MG63 (cell line): ENCODE measurements around the gene EXOC8. TPM values are rescaled to one million over a fixed set of nuclear protein-coding genes. Genes with fewer than 3 reads are reported as not detected.
A peak's percentile ranks its signal among the peaks of the same experiment; 100 is the strongest.
"Not testable (repeated sequence)": the region's sequence is repeated elsewhere in the genome, so short reads cannot be mapped to it uniquely, and the experiment has no call there.

Source experiments
- DNase-seq: peaks from one replicate; pipeline ENCODE4 v3.0.0-alpha.2; 2020
- H3K27me3 ChIP-seq: fragments of 250-450 bp; sonication (Bioruptor Pico); 2 replicates; pipeline ENCODE4 v1.5.1; 2020; ENCODE audit warnings: mild to moderate bottlenecking, moderate library complexity
- H3K36me3 ChIP-seq: fragments of 250-450 bp; sonication (Bioruptor Pico); 2 replicates; pipeline ENCODE4 v1.5.1; 2020; ENCODE audit warnings: mild to moderate bottlenecking, moderate library complexity
- H3K4me3 ChIP-seq: fragments of 250-450 bp; sonication (Bioruptor Pico); 2 replicates; pipeline ENCODE4 v1.5.1; 2020; ENCODE audit warnings: mild to moderate bottlenecking, moderate library complexity
- H3K9me3 ChIP-seq: fragments of 250-450 bp; sonication (Bioruptor Pico); 2 replicates; pipeline ENCODE4 v1.5.1; 2020; ENCODE audit warnings: mild to moderate bottlenecking, moderate library complexity
- total RNA-seq: library from RNA; depleted of rRNA; stranded (reverse); fragments of >200 nt; shearing (Covaris generic); gene quantifications from 2 replicates; pipeline ENCODE4 v1.2.3, GENCODE V29; 2014; ENCODE audit warnings: low replicate concordance

The EXOC8 gene
- total RNA-seq, 1 experiment from 2014 or later, result 11.1 TPM

- no peaks in the 10 kb centered on the region for H3K27me3 ChIP-seq
- H3K4me3 ChIP-seq, result no peak overlapping the region
- peak; percentile 23 for DNase-seq
- H3K36me3 ChIP-seq, result peaks cover 23% of the 10 kb centered on the region
- H3K9me3 ChIP-seq, result no peaks in the 10 kb centered on the region
These were observed 20.2 kb upstream of the EXOC8 start for GRCh38 chr1:231357831-231358354.

GRCh38 chr1:231357187-231357772 is 19.6 kb upstream of the EXOC8 start:
- H3K9me3 ChIP-seq, result no peaks in the 10 kb centered on the region
- H3K4me3 ChIP-seq, result no peak overlapping the region
- DNase-seq, result no peak
- peaks cover 26% of the 10 kb centered on the region for H3K36me3 ChIP-seq
- no peaks in the 10 kb centered on the region for H3K27me3 ChIP-seq

GRCh38 chr1:231355171-231355570 is 17.5 kb upstream of the EXOC8 start:
- H3K4me3 ChIP-seq, result no peak overlapping the region
- H3K36me3 ChIP-seq, result peaks cover 25% of the 10 kb centered on the region
- DNase-seq, result no peak
- H3K27me3 ChIP-seq, result no peaks in the 10 kb centered on the region
- H3K9me3 ChIP-seq, result no peaks in the 10 kb centered on the region

GRCh38 chr1:231354330-231355020 is 16.8 kb upstream of the EXOC8 start:
- Histone ChIP-seq H3K36me3 (peaks cover 27% of the 10 kb centered on the region), H3K4me3 (no peak overlapping the region), H3K9me3 (no peaks in the 10 kb centered on the region), H3K27me3 (no peaks in the 10 kb centered on the region)
- DNase-seq, result no peak

GRCh38 chr1:231353086-231353485 is 15.4 kb upstream of the EXOC8 start:
- no peak for DNase-seq
- Histone ChIP-seq H3K36me3 (peaks cover 36% of the 10 kb centered on the region), H3K4me3 (no peak overlapping the region), H3K9me3 (no peaks in the 10 kb centered on the region), H3K27me3 (no peaks in the 10 kb centered on the region)

GRCh38 chr1:231351816-231352215 is 14.2 kb upstream of the EXOC8 start:
- Histone ChIP-seq H3K4me3 (no peak overlapping the region), H3K27me3 (no peaks in the 10 kb centered on the region), H3K9me3 (no peaks in the 10 kb centered on the region), H3K36me3 (peaks cover 47% of the 10 kb centered on the region)
- DNase-seq, result no peak

- H3K27me3 ChIP-seq, H3K4me3 ChIP-seq, H3K9me3 ChIP-seq, DNase-seq: not testable (repeated sequence)
- peaks cover 48% of the 10 kb centered on the region for H3K36me3 ChIP-seq
These were observed 11.2 kb upstream of the EXOC8 start for GRCh38 chr1:231348856-231349255.

- Histone ChIP-seq H3K36me3 (peaks cover 48% of the 10 kb centered on the region), H3K4me3 (no peak overlapping the region), H3K9me3 (no peaks in the 10 kb centered on the region), H3K27me3 (no peaks in the 10 kb centered on the region)
- no peak for DNase-seq
These were observed 10.8 kb upstream of the EXOC8 start for GRCh38 chr1:231348442-231348841.

GRCh38 chr1:231347961-231348360 is 10.3 kb upstream of the EXOC8 start:
- H3K9me3 ChIP-seq, result no peaks in the 10 kb centered on the region
- no peaks in the 10 kb centered on the region for H3K27me3 ChIP-seq
- no peak for DNase-seq
- H3K36me3 ChIP-seq, result peaks cover 48% of the 10 kb centered on the region
- no peak overlapping the region for H3K4me3 ChIP-seq

GRCh38 chr1:231340328-231341013 is 2.8 kb upstream of the EXOC8 start:
- Histone ChIP-seq H3K9me3 (no peaks in the 10 kb centered on the region), H3K4me3 (no peak overlapping the region), H3K27me3 (no peaks in the 10 kb centered on the region; the same call in 1 of the 2 replicates), H3K36me3 (peaks cover 30% of the 10 kb centered on the region)
- no peak for DNase-seq

- DNase-seq, result no peak
- H3K4me3 ChIP-seq, result peak within 1 kb of the TSS; percentile 94
- no peaks in the 10 kb centered on the region; the same call in 1 of the 2 replicates for H3K27me3 ChIP-seq
- peaks cover 36% of the 10 kb centered on the region for H3K36me3 ChIP-seq
- no peaks in the 10 kb centered on the region for H3K9me3 ChIP-seq
These were observed 847 bp upstream of the EXOC8 start, which contains the start of gene SPRTN for GRCh38 chr1:231338270-231339128. TSS of gene SPRTN (plus strand) at chr1:231338293. CDS start at chr1:231338384, 91 bp downstream.

GRCh38 chr1:231337043-231337471 is 595 bp downstream of the EXOC8 start:
- Histone ChIP-seq H3K4me3 (peak overlapping the region; percentile 94), H3K9me3 (no peaks in the 10 kb centered on the region), H3K36me3 (peaks cover 34% of the 10 kb centered on the region), H3K27me3 (no peaks in the 10 kb centered on the region; the same call in 1 of the 2 replicates)
- DNase-seq, result no peak

- Histone ChIP-seq H3K4me3 (peak overlapping the region; percentile 94), H3K27me3 (no peaks in the 10 kb centered on the region), H3K9me3 (no peaks in the 10 kb centered on the region), H3K36me3 (peaks cover 24% of the 10 kb centered on the region)
- DNase-seq, result no peak
These were observed 1.7 kb downstream of the EXOC8 start for GRCh38 chr1:231335663-231336602.

GRCh38 chr1:231334952-231335351 is 2.7 kb downstream of the EXOC8 start:
- H3K36me3 ChIP-seq, result peaks cover 16% of the 10 kb centered on the region
- no peak for DNase-seq
- peak overlapping the region; percentile 94 for H3K4me3 ChIP-seq
- no peaks in the 10 kb centered on the region for H3K9me3 ChIP-seq
- no peaks in the 10 kb centered on the region for H3K27me3 ChIP-seq

GRCh38 chr1:231334079-231334666 is 3.5 kb downstream of the EXOC8 start:
- DNase-seq, result no peak
- Histone ChIP-seq H3K27me3 (no peaks in the 10 kb centered on the region), H3K4me3 (peak overlapping the region; percentile 94), H3K9me3 (no peaks in the 10 kb centered on the region), H3K36me3 (peaks cover 16% of the 10 kb centered on the region)
